ENCODE results near the gene ADRA2B. TPM values are rescaled to one million over a fixed set of nuclear protein-coding genes. Genes with fewer than 3 reads are reported as not detected.
A peak's percentile ranks its signal among the peaks of the same experiment; 100 is the strongest.

ADRA2B gene
- total RNA-seq, 2 donors from 2014 or later, result 3.5 to 4.5 TPM

DNA sequence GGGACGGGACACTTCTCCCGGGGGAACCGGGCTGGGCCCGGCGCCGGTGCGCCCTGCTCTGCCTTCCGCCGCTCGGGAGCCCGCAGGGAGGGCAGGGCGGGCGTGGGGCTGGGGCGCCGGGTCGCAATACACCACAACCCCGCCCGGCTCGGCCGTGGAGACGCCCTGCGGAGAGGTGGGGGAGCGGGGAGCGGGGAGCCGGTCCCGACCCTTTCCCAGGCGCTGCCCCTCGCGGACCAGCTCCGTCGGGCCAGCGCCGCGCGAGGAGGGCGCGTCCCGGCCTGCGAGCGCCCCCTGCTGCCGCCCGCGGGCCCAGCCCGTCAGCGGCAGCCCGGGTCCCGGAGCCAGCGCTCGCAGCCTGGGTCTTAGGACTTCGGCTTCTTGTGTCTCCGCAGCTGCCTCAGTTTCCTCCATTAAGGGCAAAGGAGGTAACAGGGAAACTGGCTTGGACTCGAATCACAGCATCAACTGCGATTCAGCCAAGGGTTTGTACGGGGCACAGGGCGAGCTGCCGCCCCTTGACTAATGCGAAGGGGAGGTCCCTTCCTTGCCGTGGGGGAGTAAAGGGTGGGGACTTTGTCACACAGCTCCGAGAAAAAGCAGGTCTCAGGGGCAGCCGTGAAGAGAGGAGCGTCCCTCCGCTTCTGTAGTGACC, 635 bp upstream of the ADRA2B start:
- no peaks in the 10 kb centered on the region for H3K27me3 ChIP-seq (replicated peaks; ENCODE audit: insufficient read depth)
- H3K4me1 ChIP-seq (ENCODE audit: control insufficient read depth in 1 of 2, low read depth in 2 of 2), result peaks cover 3 to 15% of the 10 kb centered on the region in 2 donors
- no peaks in the 10 kb centered on the region for H3K36me3 ChIP-seq
- DNase-seq (ENCODE audit: low spot score) (no peak), ATAC-seq (ENCODE audit: insufficient number of reproducible peaks, low FRiP score, low read depth) (peak; percentile 61)
- TF ChIP-seq, protein P1, sequence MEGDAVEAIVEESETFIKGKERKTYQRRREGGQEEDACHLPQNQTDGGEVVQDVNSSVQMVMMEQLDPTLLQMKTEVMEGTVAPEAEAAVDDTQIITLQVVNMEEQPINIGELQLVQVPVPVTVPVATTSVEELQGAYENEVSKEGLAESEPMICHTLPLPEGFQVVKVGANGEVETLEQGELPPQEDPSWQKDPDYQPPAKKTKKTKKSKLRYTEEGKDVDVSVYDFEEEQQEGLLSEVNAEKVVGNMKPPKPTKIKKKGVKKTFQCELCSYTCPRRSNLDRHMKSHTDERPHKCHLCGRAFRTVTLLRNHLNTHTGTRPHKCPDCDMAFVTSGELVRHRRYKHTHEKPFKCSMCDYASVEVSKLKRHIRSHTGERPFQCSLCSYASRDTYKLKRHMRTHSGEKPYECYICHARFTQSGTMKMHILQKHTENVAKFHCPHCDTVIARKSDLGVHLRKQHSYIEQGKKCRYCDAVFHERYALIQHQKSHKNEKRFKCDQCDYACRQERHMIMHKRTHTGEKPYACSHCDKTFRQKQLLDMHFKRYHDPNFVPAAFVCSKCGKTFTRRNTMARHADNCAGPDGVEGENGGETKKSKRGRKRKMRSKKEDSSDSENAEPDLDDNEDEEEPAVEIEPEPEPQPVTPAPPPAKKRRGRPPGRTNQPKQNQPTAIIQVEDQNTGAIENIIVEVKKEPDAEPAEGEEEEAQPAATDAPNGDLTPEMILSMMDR (IDR thresholded peaks at IDR 0.05), result peak; percentile 63
- H3K4me3 ChIP-seq, result peak overlapping the region; percentile 76
- no peaks in the 10 kb centered on the region for H3K9me3 ChIP-seq
- no peak overlapping the region for H3K27ac ChIP-seq

DNA sequence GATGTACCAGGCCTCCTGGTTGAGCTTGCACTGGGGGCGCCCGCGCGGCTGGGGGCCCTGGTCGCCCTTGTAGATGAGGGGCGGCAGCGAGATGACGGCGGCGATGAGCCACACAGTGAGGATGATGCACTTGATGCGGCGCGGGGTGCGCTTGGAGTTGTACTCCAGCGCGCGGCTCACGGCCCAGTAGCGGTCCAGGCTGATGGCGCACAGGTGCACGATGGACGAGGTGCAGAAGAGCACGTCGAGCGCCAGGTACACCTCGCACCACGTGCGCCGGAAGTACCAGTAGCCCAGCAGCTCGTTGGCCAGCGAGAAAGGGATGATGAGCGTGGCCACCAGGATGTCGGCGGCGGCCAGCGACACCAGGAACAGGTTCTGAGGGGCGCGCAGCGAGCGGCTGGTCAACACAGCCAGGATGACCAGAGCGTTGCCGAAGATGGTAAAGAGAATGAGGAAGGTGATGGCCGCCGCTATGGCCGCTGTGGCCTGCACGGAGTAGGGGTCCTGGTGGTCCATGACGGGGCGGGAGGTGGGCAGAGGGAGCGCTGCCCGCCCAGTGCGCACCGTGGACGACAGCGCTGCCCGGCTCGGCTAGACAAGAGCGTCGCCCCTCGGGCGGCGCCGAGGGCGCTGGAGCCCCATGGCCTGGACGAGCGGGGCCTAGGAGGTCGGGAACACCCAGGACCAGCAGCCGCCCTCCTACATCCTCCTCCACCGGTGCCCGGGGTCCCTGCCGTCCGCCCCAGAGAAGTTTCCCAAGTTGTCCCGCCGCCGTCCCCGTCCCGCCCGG, 544 bp downstream of the ADRA2B start:
- Histone ChIP-seq H3K36me3 (no peaks in the 10 kb centered on the region), H3K9me3 (no peaks in the 10 kb centered on the region), H3K4me1 (ENCODE audit: control insufficient read depth in 1 of 2, low read depth in 2 of 2) (peaks cover 3 to 15% of the 10 kb centered on the region in 2 donors), H3K4me3 (peak overlapping the region; percentile 76), H3K27ac (no peak overlapping the region), H3K27me3 (replicated peaks; ENCODE audit: insufficient read depth) (no peaks in the 10 kb centered on the region)
- TF ChIP-seq, protein P1 (IDR thresholded peaks at IDR 0.05), result no peak
- ATAC-seq (ENCODE audit: insufficient number of reproducible peaks, low FRiP score, low read depth), result no peak
- no peak for DNase-seq (ENCODE audit: low spot score)

DNA sequence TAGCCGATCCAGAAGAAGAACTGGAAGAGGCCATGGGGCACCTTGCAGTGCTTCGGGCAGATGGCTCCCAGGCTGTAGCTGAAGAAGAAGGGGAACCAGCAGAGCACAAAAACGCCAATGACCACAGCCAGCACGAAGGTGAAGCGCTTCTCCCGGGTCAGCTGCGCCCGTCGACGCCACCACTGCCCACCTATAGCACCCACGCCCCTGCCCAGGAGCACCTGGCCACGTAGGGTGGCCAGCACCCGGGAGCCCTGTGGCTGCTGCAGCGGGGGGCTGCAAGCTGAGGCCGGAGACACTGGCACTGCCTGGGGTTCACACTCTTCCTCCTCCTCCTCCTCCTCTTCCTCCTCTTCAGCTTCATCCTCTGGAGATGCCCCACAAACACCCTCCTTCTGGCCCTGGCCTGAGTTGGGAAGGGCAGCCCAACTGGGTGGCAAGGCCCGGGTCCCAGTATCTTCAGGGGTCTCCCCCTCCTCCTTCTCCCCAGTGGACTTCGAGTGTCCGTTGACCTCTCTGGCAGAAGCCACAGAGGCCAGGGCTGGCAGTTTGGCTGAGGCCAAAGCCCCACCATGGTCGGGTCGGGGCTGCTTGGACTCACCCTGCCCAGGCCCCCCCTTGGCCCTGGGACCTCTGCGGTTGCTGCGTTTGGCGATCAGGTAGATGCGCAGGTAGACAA, 1.3 kb downstream of the ADRA2B start:
- Histone ChIP-seq H3K4me1 (ENCODE audit: control insufficient read depth in 1 of 2, low read depth in 2 of 2) (peaks cover 3 to 15% of the 10 kb centered on the region in 2 donors), H3K9me3 (no peaks in the 10 kb centered on the region), H3K36me3 (no peaks in the 10 kb centered on the region), H3K4me3 (no peak overlapping the region), H3K27ac (no peak overlapping the region), H3K27me3 (replicated peaks; ENCODE audit: insufficient read depth) (no peaks in the 10 kb centered on the region)
- no peak for ATAC-seq (ENCODE audit: insufficient number of reproducible peaks, low FRiP score, low read depth)
- TF ChIP-seq, protein P1 (IDR thresholded peaks at IDR 0.05), result no peak
- no peak for DNase-seq (ENCODE audit: low spot score)

DNA sequence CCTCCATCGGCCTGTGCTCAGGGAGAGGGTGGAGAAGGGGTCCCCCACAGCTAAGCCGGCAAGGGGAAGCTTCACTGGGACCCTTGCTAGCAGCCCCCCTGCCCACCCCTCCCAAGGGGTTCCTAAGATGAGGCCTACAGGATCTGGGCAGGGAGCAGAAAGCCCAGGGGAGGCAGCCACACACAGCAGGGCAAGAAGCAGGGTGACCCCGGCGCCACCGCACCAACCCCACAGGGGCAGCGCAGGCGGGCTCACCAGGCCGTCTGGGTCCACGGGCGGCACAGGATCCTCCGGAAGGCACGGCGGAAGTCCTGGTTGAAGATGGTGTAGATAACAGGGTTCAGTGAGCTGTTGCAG, 1.8 kb downstream of the ADRA2B start:
- no peak for ATAC-seq (ENCODE audit: insufficient number of reproducible peaks, low FRiP score, low read depth)
- TF ChIP-seq, protein P1 (IDR thresholded peaks at IDR 0.05), result no peak

DNA sequence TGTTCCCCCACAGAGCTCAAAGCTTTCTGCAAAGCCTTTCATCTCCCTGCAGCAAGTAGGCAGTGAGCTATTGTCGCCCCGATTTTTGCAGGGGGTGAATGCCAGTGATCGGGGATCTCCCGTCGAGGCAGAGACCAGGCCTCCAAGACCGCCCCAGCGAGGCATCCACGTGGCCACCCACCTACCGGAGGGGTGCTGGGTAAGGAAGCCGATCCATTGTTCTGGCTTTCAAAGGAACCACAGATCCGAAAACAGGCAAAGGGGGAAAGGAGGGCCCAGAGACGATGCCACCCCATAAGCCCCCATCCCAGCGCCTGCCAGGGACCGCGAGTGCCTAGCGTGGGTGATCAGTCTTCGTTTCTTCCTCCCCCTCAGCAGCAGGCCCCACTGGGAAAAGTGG, 2.4 kb downstream of the ADRA2B start:
- DNase-seq (ENCODE audit: low spot score) (no peak), ATAC-seq (ENCODE audit: insufficient number of reproducible peaks, low FRiP score, low read depth) (no peak)
- TF ChIP-seq, protein P1 (IDR thresholded peaks at IDR 0.05), result no peak
- Histone ChIP-seq H3K4me1 (ENCODE audit: control insufficient read depth in 1 of 2, low read depth in 2 of 2) (peaks cover 3 to 19% of the 10 kb centered on the region in 2 donors), H3K9me3 (no peaks in the 10 kb centered on the region), H3K4me3 (no peak overlapping the region), H3K27ac (no peak overlapping the region), H3K36me3 (no peaks in the 10 kb centered on the region), H3K27me3 (replicated peaks; ENCODE audit: insufficient read depth) (no peaks in the 10 kb centered on the region)

More for the DNA sequence above, 1.8 kb downstream of the ADRA2B start:
- Histone ChIP-seq H3K27ac (no peak overlapping the region), H3K4me3 (no peak overlapping the region), H3K27me3 (replicated peaks; ENCODE audit: insufficient read depth) (no peaks in the 10 kb centered on the region), H3K4me1 (ENCODE audit: control insufficient read depth in 1 of 2, low read depth in 2 of 2) (peaks cover 3 to 15% of the 10 kb centered on the region in 2 donors), H3K36me3 (no peaks in the 10 kb centered on the region), H3K9me3 (no peaks in the 10 kb centered on the region)
- no peak for DNase-seq (ENCODE audit: low spot score)

All from thoracic aorta (tissue), 2 donors.